Upper lobe of left lung (tissue), 4 donors: ENCODE data around the gene FGF23.

ENCODE experiments used
- CTCF ChIP-seq, 6 experiments: fragments of 450-650 bp in 4 of 6; fragments of 200-600 bp in 2 of 6; sonication (generic) in 2 of 6; IDR thresholded peaks; one replicate each; pipeline ENCODE4 v1.5.1; 2016 to 2019; ENCODE audit warnings: antibody characterized with exemption in 6 of 6
- EP300 ChIP-seq, 4 donors: sonication (generic); formaldehyde crosslinking; IDR thresholded peaks; one replicate each; pipeline ENCODE4 v1.5.1; 2017; ENCODE audit warnings: antibody characterized with exemption in 4 of 4, control low read depth in 2 of 4
- POLR2A ChIP-seq, 4 donors: fragments of 450-650 bp; IDR thresholded peaks; one replicate each; pipeline ENCODE4 v1.5.1; 2016 to 2017; ENCODE audit warnings: antibody characterized with exemption in 4 of 4, mild to moderate bottlenecking in 2 of 4
- POLR2AphosphoS5 ChIP-seq, 2 donors: sonication (generic); formaldehyde crosslinking; IDR thresholded peaks; one replicate each; pipeline ENCODE4 v1.5.1; 2017; ENCODE audit warnings: antibody characterized with exemption in 2 of 2

DNA sequence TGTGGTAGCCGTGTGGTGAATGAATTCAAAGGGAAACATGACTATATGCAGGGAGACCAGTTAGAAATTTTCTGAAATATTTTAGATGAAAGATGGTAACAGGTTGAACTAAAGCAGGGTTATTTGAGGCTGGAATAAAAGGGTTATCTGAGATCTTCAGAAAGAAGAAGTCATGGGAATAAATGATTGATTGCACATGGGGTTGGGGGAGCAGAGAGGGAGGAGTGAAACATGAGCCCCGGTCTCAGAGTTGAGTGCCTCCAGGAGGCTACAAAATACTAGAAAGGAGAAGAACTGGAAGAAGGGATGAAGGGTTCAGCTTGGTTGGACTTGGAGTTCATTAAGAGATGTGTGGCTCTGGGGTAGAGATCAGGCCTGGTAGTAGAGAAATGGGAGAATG is 16.3 kb upstream of the FGF23 start:
- TF ChIP-seq CTCF (IDR thresholded peaks at IDR 0.05) (no peak), POLR2A (IDR thresholded peaks at IDR 0.05) (no peak), EP300 (IDR thresholded peaks at IDR 0.05) (no peak), POLR2AphosphoS5 (IDR thresholded peaks at IDR 0.05) (no peak)
